Cardiac fibroblast (primary cell): ENCODE data around the gene EPHB1.

Experiments
- DNase-seq, 2 donors: peaks; one replicate each; pipeline versions ENCODE4 v3.0.0 to v3.0.0-alpha.2; 2010; ENCODE audit warnings: low read depth in 2 of 2
- H3K4me3 ChIP-seq, 2 donors: replicated peaks in 1 of 2; 1 replicate in 1 of 2; 2 replicates in 1 of 2; pipeline ENCODE4 v1.5.1; 2011; ENCODE audit warnings: low read depth in 2 of 2, low read length in 2 of 2, mild to moderate bottlenecking in 2 of 2, moderate library complexity in 1 of 2
- TF ChIP-seq, protein P1 (sequence below): IDR thresholded peaks from one replicate; pipeline ENCODE4 v1.5.1; 2011; ENCODE audit warnings: low read depth, mild to moderate bottlenecking, low read length, inconsistent platforms

EPHB1 gene

DNA sequence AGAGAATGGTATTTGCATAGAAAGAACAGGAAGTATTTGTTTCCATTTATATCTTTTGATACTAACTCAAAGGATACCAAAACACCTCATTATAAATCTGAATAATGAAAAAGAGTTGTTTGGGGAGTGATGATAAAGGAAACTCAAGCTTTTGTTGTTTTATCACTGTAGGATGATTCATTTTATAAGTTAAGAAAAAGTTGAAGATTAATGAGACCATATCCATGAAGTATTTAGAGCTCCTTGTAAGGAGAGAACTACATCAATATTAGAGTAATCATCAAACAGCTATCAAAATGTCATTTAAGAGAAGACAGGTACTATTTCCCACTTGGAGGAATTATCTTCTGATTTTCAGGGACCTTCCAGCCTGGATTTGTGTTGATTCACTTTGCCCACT lies 92.5 kb downstream of the EPHB1 start:
- no peak for DNase-seq
- TF ChIP-seq, protein P1, sequence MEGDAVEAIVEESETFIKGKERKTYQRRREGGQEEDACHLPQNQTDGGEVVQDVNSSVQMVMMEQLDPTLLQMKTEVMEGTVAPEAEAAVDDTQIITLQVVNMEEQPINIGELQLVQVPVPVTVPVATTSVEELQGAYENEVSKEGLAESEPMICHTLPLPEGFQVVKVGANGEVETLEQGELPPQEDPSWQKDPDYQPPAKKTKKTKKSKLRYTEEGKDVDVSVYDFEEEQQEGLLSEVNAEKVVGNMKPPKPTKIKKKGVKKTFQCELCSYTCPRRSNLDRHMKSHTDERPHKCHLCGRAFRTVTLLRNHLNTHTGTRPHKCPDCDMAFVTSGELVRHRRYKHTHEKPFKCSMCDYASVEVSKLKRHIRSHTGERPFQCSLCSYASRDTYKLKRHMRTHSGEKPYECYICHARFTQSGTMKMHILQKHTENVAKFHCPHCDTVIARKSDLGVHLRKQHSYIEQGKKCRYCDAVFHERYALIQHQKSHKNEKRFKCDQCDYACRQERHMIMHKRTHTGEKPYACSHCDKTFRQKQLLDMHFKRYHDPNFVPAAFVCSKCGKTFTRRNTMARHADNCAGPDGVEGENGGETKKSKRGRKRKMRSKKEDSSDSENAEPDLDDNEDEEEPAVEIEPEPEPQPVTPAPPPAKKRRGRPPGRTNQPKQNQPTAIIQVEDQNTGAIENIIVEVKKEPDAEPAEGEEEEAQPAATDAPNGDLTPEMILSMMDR = no peak
- no peak overlapping the region for H3K4me3 ChIP-seq

DNA sequence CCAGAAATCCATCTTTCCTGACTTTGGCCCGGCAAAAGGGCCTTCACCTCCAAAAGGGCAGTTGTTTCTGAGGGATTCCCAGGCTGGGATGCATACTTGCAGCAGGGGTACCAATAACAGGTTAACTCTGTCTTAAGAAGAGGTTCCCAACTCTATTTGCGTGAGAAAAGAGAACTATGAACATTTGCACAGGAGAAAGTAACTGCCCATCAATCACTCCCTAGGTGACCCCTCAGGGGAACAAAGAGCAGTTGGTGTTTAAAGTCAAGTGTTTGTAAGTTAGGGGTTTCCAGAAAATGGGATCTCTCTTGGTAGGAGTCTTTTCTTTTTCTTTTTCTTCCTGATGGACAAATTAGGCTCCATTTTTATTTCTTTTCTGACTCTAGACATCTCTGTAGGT lies 97.3 kb downstream of the EPHB1 start:
- no peak overlapping the region for H3K4me3 ChIP-seq
- TF ChIP-seq, protein P1 = no peak
- no peak for DNase-seq

DNA sequence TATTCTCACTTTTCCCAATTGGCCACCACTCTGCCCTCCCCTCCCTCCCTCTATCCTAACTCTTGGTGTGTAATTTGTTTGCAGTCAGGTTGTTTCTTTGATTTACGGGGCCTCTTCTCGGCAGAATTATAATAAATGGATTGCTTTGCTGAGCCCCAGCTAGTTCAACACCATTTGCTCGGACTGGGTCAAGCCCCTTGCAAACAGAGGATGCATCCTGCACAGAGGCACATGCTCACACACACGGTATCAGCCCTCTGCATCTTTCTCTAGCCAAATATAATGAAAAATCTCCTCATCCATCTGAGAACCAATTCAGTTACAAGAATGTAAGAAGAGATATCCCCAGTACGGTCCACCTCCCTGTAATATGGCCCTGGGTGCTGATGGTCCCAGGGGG lies 97.7 kb downstream of the EPHB1 start:
- no peak for DNase-seq
- no peak overlapping the region for H3K4me3 ChIP-seq
- TF ChIP-seq, protein P1 = no peak

DNA sequence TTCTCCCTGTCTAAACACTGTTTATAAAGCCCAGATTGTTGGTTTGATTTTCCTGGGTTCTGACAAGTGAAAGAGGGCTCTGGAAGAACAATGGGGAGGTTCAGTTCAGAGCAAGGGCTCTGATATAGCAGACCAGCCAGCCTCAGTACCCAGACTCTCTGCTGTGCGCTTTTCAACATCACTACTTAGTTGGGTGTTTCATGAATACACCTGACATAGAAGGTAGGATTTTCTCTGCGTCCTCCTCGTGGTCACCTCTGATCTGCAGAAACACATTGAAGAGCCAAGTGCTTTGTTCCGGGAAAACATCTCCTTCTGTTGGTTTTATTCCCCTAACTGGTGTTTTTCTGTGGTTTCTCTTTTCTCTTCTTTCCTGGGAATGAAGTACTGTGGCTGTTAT lies 99.5 kb downstream of the EPHB1 start:
- TF ChIP-seq, protein P1 = no peak
- no peak overlapping the region for H3K4me3 ChIP-seq
- no peak for DNase-seq

DNA sequence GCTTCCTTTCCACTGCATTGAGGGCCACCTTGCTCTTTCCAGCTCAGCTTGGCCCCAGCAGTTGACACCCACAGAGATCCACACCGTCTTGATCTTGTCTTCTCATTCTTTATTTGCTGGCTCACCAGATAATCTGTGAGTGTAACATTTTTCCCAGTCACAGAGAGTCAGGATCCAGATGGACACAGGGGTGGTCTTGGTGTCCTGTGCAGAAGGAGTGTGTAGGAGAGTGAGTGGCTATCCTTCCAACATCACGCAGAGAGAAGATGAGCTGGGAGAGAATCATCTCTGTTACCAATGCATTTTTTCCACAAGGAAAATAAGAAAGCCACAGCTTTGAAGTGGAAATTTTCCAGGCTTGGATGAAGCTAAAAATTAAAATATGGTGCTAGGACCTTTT lies 100.1 kb downstream of the EPHB1 start:
- H3K4me3 ChIP-seq = no peak overlapping the region
- no peak for DNase-seq
- TF ChIP-seq, protein P1 = no peak

DNA sequence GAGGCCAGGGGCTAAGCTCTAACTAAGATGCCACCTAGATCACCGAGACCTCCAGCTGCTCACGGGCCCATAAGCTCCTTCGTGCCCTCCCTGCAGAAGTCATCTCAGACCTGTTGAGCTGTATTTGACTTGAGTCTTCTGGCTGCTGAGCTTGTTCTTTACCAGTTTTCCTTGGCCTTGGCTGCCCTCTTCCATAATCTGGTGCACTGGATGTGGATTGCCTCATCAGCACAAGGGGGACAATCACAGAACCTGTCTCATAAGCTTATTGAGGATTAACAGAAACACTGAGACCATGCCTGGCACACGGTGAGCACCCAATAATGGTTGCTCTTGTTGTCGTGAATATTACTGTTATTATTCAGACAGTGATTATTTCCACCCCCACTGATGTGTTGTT lies 101.1 kb downstream of the EPHB1 start:
- no peak overlapping the region for H3K4me3 ChIP-seq
- DNase-seq = no peak
- TF ChIP-seq, protein P1 = no peak

DNA sequence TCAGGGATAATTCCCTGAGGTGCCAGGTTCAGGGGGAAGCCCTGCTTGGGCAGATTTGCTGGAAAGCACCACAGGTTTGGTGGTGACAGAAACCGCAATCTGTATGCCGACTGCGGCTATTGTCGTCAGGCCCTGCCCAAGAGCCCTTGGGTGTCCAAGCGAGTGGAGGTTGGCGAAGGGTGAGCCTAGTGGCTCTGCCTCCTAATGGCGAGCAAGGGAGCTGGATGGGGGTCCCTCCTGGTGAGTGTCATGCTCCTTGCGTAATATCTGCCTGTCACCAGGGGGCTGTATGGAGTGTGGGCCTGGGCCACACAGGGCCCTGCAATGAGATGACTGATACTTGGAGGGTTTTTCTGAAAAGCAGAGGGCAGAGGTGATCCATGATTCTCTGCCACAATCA lies 101.6 kb downstream of the EPHB1 start:
- TF ChIP-seq, protein P1 = no peak
- no peak overlapping the region for H3K4me3 ChIP-seq
- no peak for DNase-seq
